Osteocyte (in vitro differentiated cells): Measurements from ENCODE around the gene DAB2IP. TPM values are rescaled to one million over a fixed set of nuclear protein-coding genes. Genes with fewer than 3 reads are reported as not detected.
"Not testable (repeated sequence)": the region's sequence is repeated elsewhere in the genome, so short reads cannot be mapped to it uniquely, and the experiment has no call there.

ENCODE experiments used
- DNase-seq: peaks from one replicate; pipeline ENCODE4 v3.0.0; 2021; ENCODE audit warnings: mixed read lengths; ENCODE audit not compliant: unreplicated experiment; ENCODE audit errors: extremely low spot score
- H3K27ac Mint-ChIP-seq: one replicate; pipeline ENCODE4 v1.8.0; 2021; ENCODE audit warnings: mild to moderate bottlenecking, mixed read lengths; ENCODE audit not compliant: unreplicated experiment
- H3K27me3 Mint-ChIP-seq: one replicate; pipeline ENCODE4 v1.8.0; 2021; ENCODE audit warnings: mixed read lengths; ENCODE audit not compliant: unreplicated experiment
- H3K36me3 Mint-ChIP-seq: one replicate; pipeline ENCODE4 v1.8.0; 2021; ENCODE audit warnings: mixed read lengths; ENCODE audit not compliant: unreplicated experiment
- H3K4me1 Mint-ChIP-seq: one replicate; pipeline ENCODE4 v1.8.0; 2021; ENCODE audit warnings: mixed read lengths; ENCODE audit not compliant: unreplicated experiment
- H3K4me3 Mint-ChIP-seq: one replicate; pipeline ENCODE4 v1.8.0; 2021; ENCODE audit warnings: mild to moderate bottlenecking, moderate library complexity, mixed read lengths; ENCODE audit not compliant: unreplicated experiment
- H3K9me3 Mint-ChIP-seq: one replicate; pipeline ENCODE4 v1.8.0; 2021; ENCODE audit warnings: mixed read lengths; ENCODE audit not compliant: unreplicated experiment
- CTCF ChIP-seq: fragments of 200-600 bp; sonication (generic); IDR thresholded peaks from 2 replicates; pipeline ENCODE4 v1.5.0; 2021; ENCODE audit warnings: antibody characterized with exemption, mild to moderate bottlenecking, moderate library complexity
- total RNA-seq: library from RNA; stranded (reverse); gene quantifications from 2 replicates; pipeline ENCODE4 v1.2.1, GENCODE V29; 2021

Gene DAB2IP
- total RNA-seq, 1 donor from 2014 or later: 43.6 TPM

- peaks cover 8% of the 10 kb centered on the region for H3K4me1 Mint-ChIP-seq
- no peak overlapping the region for H3K27ac Mint-ChIP-seq
- no peak overlapping the region for H3K4me3 Mint-ChIP-seq
- H3K9me3 Mint-ChIP-seq: no peaks in the 10 kb centered on the region
- no peak for TF ChIP-seq CTCF
- peaks cover 1% of the 10 kb centered on the region for H3K27me3 Mint-ChIP-seq
- DNase-seq: no peak
- H3K36me3 Mint-ChIP-seq: no peaks in the 10 kb centered on the region
Observed at GRCh38 chr9:121620325-121620673, 31.1 kb upstream of the DAB2IP start.

GRCh38 chr9:121620777-121621449 is 30.5 kb upstream of the DAB2IP start:
- Mint-ChIP-seq H3K4me1 (peaks cover 8% of the 10 kb centered on the region), H3K36me3 (no peaks in the 10 kb centered on the region), H3K4me3 (no peak overlapping the region), H3K9me3 (no peaks in the 10 kb centered on the region), H3K27ac (no peak overlapping the region), H3K27me3 (no peaks in the 10 kb centered on the region)
- TF ChIP-seq CTCF: peak; percentile 64
- DNase-seq: no peak

- Mint-ChIP-seq H3K4me1 (peaks cover 10% of the 10 kb centered on the region), H3K27ac (no peak overlapping the region), H3K27me3 (no peaks in the 10 kb centered on the region), H3K4me3 (no peak overlapping the region), H3K36me3 (no peaks in the 10 kb centered on the region), H3K9me3 (no peaks in the 10 kb centered on the region)
- no peak for DNase-seq
- no peak for TF ChIP-seq CTCF
Observed at GRCh38 chr9:121622387-121623203, 28.8 kb upstream of the DAB2IP start.

GRCh38 chr9:121623430-121623829 is 28.0 kb upstream of the DAB2IP start:
- not testable (repeated sequence) for DNase-seq, H3K36me3 Mint-ChIP-seq, H3K27ac Mint-ChIP-seq

GRCh38 chr9:121625590-121625989 is 25.8 kb upstream of the DAB2IP start:
- no peak overlapping the region for H3K4me3 Mint-ChIP-seq
- TF ChIP-seq CTCF: no peak
- H3K4me1 Mint-ChIP-seq: peaks cover 10% of the 10 kb centered on the region
- no peak for DNase-seq
- no peaks in the 10 kb centered on the region for H3K36me3 Mint-ChIP-seq
- no peaks in the 10 kb centered on the region for H3K9me3 Mint-ChIP-seq
- H3K27ac Mint-ChIP-seq: no peak overlapping the region
- H3K27me3 Mint-ChIP-seq: no peaks in the 10 kb centered on the region

More at GRCh38 chr9:121623430-121623829, 28.0 kb upstream of the DAB2IP start:
- H3K9me3 Mint-ChIP-seq, H3K4me3 Mint-ChIP-seq, H3K27me3 Mint-ChIP-seq: not testable (repeated sequence)
- peaks cover 10% of the 10 kb centered on the region for H3K4me1 Mint-ChIP-seq
